Ureter (tissue), 1 donor: Measurements from ENCODE around the gene OTOA. TPM values are rescaled to one million over a fixed set of nuclear protein-coding genes. Genes with fewer than 3 reads are reported as not detected.

Experiments used
- total RNA-seq: library from RNA; stranded (reverse); gene quantifications from one replicate; pipeline ENCODE4 v1.2.4, GENCODE V29; 2023
- donor health status: DM: yes; HTN: yes; CAD: no.

OTOA gene
- total RNA-seq, 1 donor from 2014 or later, result 0.70 TPM

Other genes with a start within 250 kb of the OTOA start
- 80.3 TPM for gene METTL9, start 64.4 kb upstream of the OTOA start, total RNA-seq
- 5.2 TPM for gene IGSF6, start 11.4 kb upstream of the OTOA start, total RNA-seq
- 469 TPM for gene NPIPB4, start 193.8 kb downstream of the OTOA start, total RNA-seq